Testis (tissue), 2 donors: ENCODE data around the gene GRID1.

Experiments used
- POLR2A ChIP-seq: fragments of 450-650 bp; IDR thresholded peaks from one replicate; pipeline ENCODE4 v1.6.1; 2017; ENCODE audit warnings: antibody characterized with exemption, mild to moderate bottlenecking, moderate library complexity
- TF ChIP-seq, protein P1 (sequence below), 3 experiments: fragments of 450-650 bp in 2 of 3; fragments of 200-600 bp in 1 of 3; sonication (generic) in 1 of 3; IDR thresholded peaks; one replicate each; pipeline ENCODE4 v1.5.1; 2016 to 2019; ENCODE audit warnings: antibody characterized with exemption in 3 of 3, mild to moderate bottlenecking in 2 of 3, moderate library complexity in 1 of 3

DNA sequence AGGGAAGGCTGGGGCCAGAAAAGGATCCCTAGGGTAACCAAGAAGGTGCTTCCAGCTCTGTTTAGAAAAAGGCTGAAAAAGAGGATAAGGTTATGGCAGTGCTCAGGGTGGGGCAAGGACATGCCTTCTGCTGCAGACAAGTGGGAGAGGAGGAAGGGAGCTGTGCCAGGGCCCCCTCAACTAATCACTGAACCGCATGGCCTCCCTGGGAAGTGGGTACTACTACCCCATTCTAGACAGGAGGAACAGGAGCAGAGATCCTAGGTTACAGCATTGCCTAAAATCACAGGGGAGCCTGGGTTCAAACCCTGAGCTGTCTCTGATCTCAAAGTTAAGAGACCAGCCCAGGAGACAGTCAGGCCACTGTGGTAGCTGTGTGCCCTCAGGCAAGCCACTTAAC is 149.7 kb downstream of the GRID1 start:
- no peak for TF ChIP-seq POLR2A
- TF ChIP-seq, protein P1, sequence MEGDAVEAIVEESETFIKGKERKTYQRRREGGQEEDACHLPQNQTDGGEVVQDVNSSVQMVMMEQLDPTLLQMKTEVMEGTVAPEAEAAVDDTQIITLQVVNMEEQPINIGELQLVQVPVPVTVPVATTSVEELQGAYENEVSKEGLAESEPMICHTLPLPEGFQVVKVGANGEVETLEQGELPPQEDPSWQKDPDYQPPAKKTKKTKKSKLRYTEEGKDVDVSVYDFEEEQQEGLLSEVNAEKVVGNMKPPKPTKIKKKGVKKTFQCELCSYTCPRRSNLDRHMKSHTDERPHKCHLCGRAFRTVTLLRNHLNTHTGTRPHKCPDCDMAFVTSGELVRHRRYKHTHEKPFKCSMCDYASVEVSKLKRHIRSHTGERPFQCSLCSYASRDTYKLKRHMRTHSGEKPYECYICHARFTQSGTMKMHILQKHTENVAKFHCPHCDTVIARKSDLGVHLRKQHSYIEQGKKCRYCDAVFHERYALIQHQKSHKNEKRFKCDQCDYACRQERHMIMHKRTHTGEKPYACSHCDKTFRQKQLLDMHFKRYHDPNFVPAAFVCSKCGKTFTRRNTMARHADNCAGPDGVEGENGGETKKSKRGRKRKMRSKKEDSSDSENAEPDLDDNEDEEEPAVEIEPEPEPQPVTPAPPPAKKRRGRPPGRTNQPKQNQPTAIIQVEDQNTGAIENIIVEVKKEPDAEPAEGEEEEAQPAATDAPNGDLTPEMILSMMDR (IDR thresholded peaks at IDR 0.05), result no peak
